Endothelial cell of umbilical vein (primary cell): ENCODE data around the gene B3GALT6. TPM values are rescaled to one million over a fixed set of nuclear protein-coding genes. Genes with fewer than 3 reads are reported as not detected.

Experiments
- BruUV-seq: library from RNA; stranded (reverse); fragments of 400-500 nt; replicated peaks from 2 replicates; lab custom pipeline; 2021; lab: Mats Ljungman, UMichigan
- CTCF ChIA-PET: fragments of 300-600, 350-600 bp; sonication (Branson Sonifier 250); formaldehyde crosslinking; loops from one replicate; lab custom pipeline; 2021; ENCODE audit warnings: antibody characterized with exemption, inconsistent platforms; lab: Charles Lee
- POLR2A ChIA-PET: fragments of 300-600, 350-600 bp; sonication (Branson Sonifier 250); formaldehyde crosslinking; loops from one replicate; lab custom pipeline; 2021; ENCODE audit warnings: antibody characterized with exemption, inconsistent platforms; lab: Charles Lee
- DNase-seq: peaks from one replicate; pipeline ENCODE4 v3.0.0-alpha.2; 2011; ENCODE audit warnings: low read depth, low spot score
- FAIRE-seq: peaks from 2 replicates; lab custom pipeline; 2011; peaks lifted over from hg19 to GRCh38; lab: Jason Lieb, UNC
- H2AFZ ChIP-seq: 2 replicates; pipeline ENCODE4 v1.6.0; 2012; ENCODE audit warnings: low read depth, low read length, control low read depth, inconsistent platforms
- H3K27ac ChIP-seq: 2 replicates; pipeline ENCODE4 v1.5.1; 2011; ENCODE audit warnings: low read depth, mild to moderate bottlenecking, control low read depth, low read length, moderate library complexity; ENCODE audit not compliant: insufficient read depth
- H3K27me3 ChIP-seq, 2 experiments: 2 replicates each; pipeline versions ENCODE4 v1.6.0 to v1.6.1; 2011; ENCODE audit warnings: low read length in 2 of 2, mixed read lengths in 1 of 2; ENCODE audit not compliant: control insufficient read depth in 2 of 2, insufficient read depth in 2 of 2
- H3K36me3 ChIP-seq, 2 experiments: 2 replicates in 1 of 2; 3 replicates in 1 of 2; pipeline ENCODE4 v1.5.1; 2011; ENCODE audit warnings: low read length in 2 of 2, mild to moderate bottlenecking in 1 of 2, moderate library complexity in 1 of 2; ENCODE audit not compliant: control insufficient read depth in 2 of 2, insufficient read depth in 2 of 2; ENCODE audit errors: extremely low read depth in 1 of 2
- H3K4me1 ChIP-seq: 3 replicates; pipeline ENCODE4 v1.5.1; 2011; ENCODE audit warnings: mild to moderate bottlenecking, low read length; ENCODE audit not compliant: control insufficient read depth, insufficient read depth; ENCODE audit errors: extremely low read depth
- H3K4me2 ChIP-seq: 2 replicates; pipeline ENCODE4 v1.6.1; 2011; ENCODE audit warnings: low read length, control low read depth, mixed read lengths; ENCODE audit not compliant: insufficient read depth
- H3K4me3 ChIP-seq, 3 experiments: fragments of 200-600 bp in 1 of 3; sonication (generic), shearing (Covaris generic) in 1 of 3; replicated peaks in 1 of 3; 2 replicates each; pipeline ENCODE4 v1.5.1; 2011 to 2016; ENCODE audit warnings: control low read depth in 3 of 3, low read length in 3 of 3, mild to moderate bottlenecking in 2 of 3, inconsistent platforms in 1 of 3, low read depth in 1 of 3, moderate library complexity in 1 of 3; ENCODE audit not compliant: insufficient read depth in 1 of 3
- H3K79me2 ChIP-seq: 2 replicates; pipeline ENCODE4 v1.6.0; 2012; ENCODE audit warnings: low read length, inconsistent platforms; ENCODE audit not compliant: control insufficient read depth, insufficient read depth
- H3K9ac ChIP-seq: replicated peaks from 2 replicates; pipeline ENCODE3; 2011; ENCODE audit warnings: low read length, control low read depth; ENCODE audit not compliant: insufficient read depth; ENCODE audit errors: extremely low read depth
- H3K9me1 ChIP-seq: replicated peaks from 3 replicates; pipeline ENCODE4 v1.6.0; 2011; ENCODE audit warnings: mild to moderate bottlenecking, low read length; ENCODE audit not compliant: control insufficient read depth, insufficient read depth; ENCODE audit errors: extremely low read depth
- H3K9me3 ChIP-seq: replicated peaks from 2 replicates; pipeline ENCODE4 v1.5.1; 2012; ENCODE audit warnings: low read length, inconsistent platforms; ENCODE audit not compliant: control insufficient read depth, insufficient read depth
- H4K20me1 ChIP-seq: replicated peaks from 2 replicates; pipeline ENCODE3; 2011; ENCODE audit warnings: mild to moderate bottlenecking, low read length; ENCODE audit not compliant: control insufficient read depth, insufficient read depth; ENCODE audit errors: extremely low read depth
- CTCF ChIP-seq, 2 donors: IDR thresholded peaks; 1 replicate in 1 of 2; 2 replicates in 1 of 2; pipeline ENCODE4 v1.5.1; 2011; ENCODE audit warnings: low read length in 2 of 2, mild to moderate bottlenecking in 2 of 2, moderate library complexity in 2 of 2, control low read depth in 1 of 2, inconsistent platforms in 1 of 2, low read depth in 1 of 2; ENCODE audit not compliant: insufficient read depth in 1 of 2; ENCODE audit errors: extremely low read depth in 1 of 2
- EZH2 ChIP-seq: IDR thresholded peaks from 2 replicates; pipeline ENCODE4 v1.6.1; 2012; ENCODE audit warnings: borderline replicate concordance, low read depth, mild to moderate bottlenecking, moderate library complexity, low read length, inconsistent platforms; ENCODE audit not compliant: severe bottlenecking
- FOS ChIP-seq: IDR thresholded peaks from 2 replicates; pipeline ENCODE4 v1.6.1; 2011; ENCODE audit warnings: mild to moderate bottlenecking, low read length, moderate library complexity, borderline replicate concordance; ENCODE audit not compliant: insufficient read depth
- JUN ChIP-seq: IDR thresholded peaks from 2 replicates; pipeline ENCODE4 v1.6.1; 2011; ENCODE audit warnings: borderline replicate concordance, low read depth; ENCODE audit not compliant: insufficient read length, insufficient read depth
- MYC ChIP-seq: IDR thresholded peaks from one replicate; pipeline ENCODE4 v1.6.1; 2011; ENCODE audit warnings: mild to moderate bottlenecking, low read depth, low read length
- POLR2A ChIP-seq: IDR thresholded peaks from 2 replicates; pipeline ENCODE4 v1.6.1; 2012; ENCODE audit warnings: low read depth, mild to moderate bottlenecking, control low read depth, low read length
- POLR2AphosphoS5 ChIP-seq: IDR thresholded peaks from 2 replicates; pipeline ENCODE4 v1.6.1; 2012; ENCODE audit warnings: low read depth, mild to moderate bottlenecking, control low read depth, low read length, moderate library complexity; ENCODE audit not compliant: insufficient read depth
- dilution Hi-C: fragments of 300-500 bp; cut with MboI; formaldehyde crosslinking; loops from one replicate; pipeline ENCODE4 v1.15.0; 2019; ENCODE audit warnings: low sequenced_read_pairs; ENCODE audit not compliant: extremely low pct_ligation_motif_present
- intact Hi-C: fragments of 100-400 bp; cut with micrococcal nuclease; formaldehyde crosslinking; loops from one replicate; pipeline ENCODE4 v1.10.0; 2022
- polyA plus RNA-seq, 4 experiments: library from polyadenylated mRNA; depleted of rRNA in 3 of 4; stranded (reverse) in 3 of 4; unstranded in 1 of 4; fragments of >200 nt; gene quantifications; 2 replicates each; pipeline versions ENCODE4 v1.2.1 to v1.2.3, GENCODE V29; 2011 to 2012; ENCODE audit warnings: missing spikeins in 1 of 4
- total RNA-seq: library from RNA; stranded (reverse); gene quantifications from 2 replicates; pipeline ENCODE4 v1.2.3, GENCODE V29; 2021
- TF ChIP-seq, protein P1 (sequence below): IDR thresholded peaks from 2 replicates; pipeline ENCODE4 v1.6.1; 2011; ENCODE audit not compliant: insufficient read depth, insufficient read length

Gene B3GALT6
- total and polyA plus RNA-seq, 2 donors (not counting 3 experiments of a cell fraction or from before 2014, with no cell fraction given): 24.6 to 34.1 TPM

DNA sequence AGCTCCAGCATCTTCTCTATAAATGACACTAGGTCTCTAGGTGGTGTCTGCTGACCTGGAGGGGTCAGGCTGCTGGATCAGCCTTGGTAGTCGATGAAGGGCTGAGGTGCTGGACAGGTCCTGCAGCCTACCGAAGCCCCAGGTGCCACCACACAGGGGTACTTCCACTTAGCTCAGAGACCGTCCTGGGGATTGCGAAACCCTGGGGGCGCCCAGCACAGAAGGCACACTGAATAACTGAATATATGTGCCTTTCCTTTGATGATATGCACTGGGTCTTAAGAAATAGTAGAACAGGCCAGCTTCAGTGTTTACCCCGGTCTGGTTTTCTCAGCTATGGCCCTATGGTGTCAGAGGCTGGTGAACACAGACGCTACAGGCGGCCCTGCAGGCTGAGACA, 30.7 kb downstream of the B3GALT6 start:
- no peak for FAIRE-seq
- BruUV-seq: no TSS peak
- POLR2A ChIA-PET: no interaction called here

More for the DNA sequence above, 30.7 kb downstream of the B3GALT6 start:
- Histone ChIP-seq H3K27me3 (no peaks in the 10 kb centered on the region), H4K20me1 (no peaks in the 10 kb centered on the region), H3K4me3 (no peak overlapping the region), H3K4me2 (no peak overlapping the region), H3K36me3 (peaks cover 9 to 37% of the 10 kb centered on the region in 2 experiments), H3K79me2 (peaks cover 28% of the 10 kb centered on the region), H3K27ac (no peak overlapping the region), H3K9me1 (no peaks in the 10 kb centered on the region), H2AFZ (no peak overlapping the region), H3K9ac (no peak overlapping the region), H3K9me3 (no peaks in the 10 kb centered on the region), H3K4me1 (peaks cover 24% of the 10 kb centered on the region)
- dilution Hi-C loops (no loop called here), intact Hi-C loops (no loop called here)
- no peak for DNase-seq
- CTCF ChIA-PET: interaction anchor here (4.6 kb wide), 1 partner anchor 141 kb away, joined by 25 read pairs; no protein-coding TSS in a partner anchor
- TF ChIP-seq POLR2A (no peak), CTCF (IDR thresholded peaks at IDR 0.05; ENCODE audit: extremely low read depth in 1 of 2, insufficient read depth in 1 of 2, low read depth in 1 of 2, low read length in 2 of 2) (no peak), MYC (no peak), POLR2AphosphoS5 (no peak), EZH2 (no peak), JUN (no peak), FOS (no peak)
- TF ChIP-seq, protein P1, sequence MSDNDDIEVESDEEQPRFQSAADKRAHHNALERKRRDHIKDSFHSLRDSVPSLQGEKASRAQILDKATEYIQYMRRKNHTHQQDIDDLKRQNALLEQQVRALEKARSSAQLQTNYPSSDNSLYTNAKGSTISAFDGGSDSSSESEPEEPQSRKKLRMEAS: no peak
